IPS-15b (cell line): ENCODE results near the gene TUBB8B.
"Not testable (repeated sequence)": the region's sequence is repeated elsewhere in the genome, so short reads cannot be mapped to it uniquely, and the experiment has no call there.

Experiments used
- H3K27me3 ChIP-seq: one replicate; pipeline ENCODE4 v1.6.1; 2013; ENCODE audit warnings: low read length; ENCODE audit not compliant: control insufficient read depth, insufficient read depth
- H3K36me3 ChIP-seq: one replicate; pipeline ENCODE4 v1.6.1; 2013; ENCODE audit warnings: low read length; ENCODE audit not compliant: control insufficient read depth, insufficient read depth
- H3K4me1 ChIP-seq: one replicate; pipeline ENCODE4 v1.6.1; 2013; ENCODE audit warnings: mild to moderate bottlenecking, low read length; ENCODE audit not compliant: control insufficient read depth, insufficient read depth
- H3K4me3 ChIP-seq: one replicate; pipeline ENCODE4 v1.5.1; 2013; ENCODE audit warnings: low read depth, low read length
- H3K9ac ChIP-seq: one replicate; pipeline ENCODE4 v1.6.1; 2013; ENCODE audit warnings: low read depth, mild to moderate bottlenecking, low read length
- H3K9me3 ChIP-seq: one replicate; pipeline ENCODE4 v1.6.1; 2013; ENCODE audit warnings: mild to moderate bottlenecking, low read length; ENCODE audit not compliant: control insufficient read depth, insufficient read depth

Gene TUBB8B

GRCh38 chr18:80881-81280 lies 31.5 kb upstream of the TUBB8B start:
- H3K9me3 ChIP-seq, H3K4me3 ChIP-seq, H3K36me3 ChIP-seq, H3K9ac ChIP-seq, H3K4me1 ChIP-seq, H3K27me3 ChIP-seq: not testable (repeated sequence)

GRCh38 chr18:80202-80601 lies 30.8 kb upstream of the TUBB8B start:
- not testable (repeated sequence) for H3K4me1 ChIP-seq, H3K4me3 ChIP-seq, H3K9ac ChIP-seq, H3K36me3 ChIP-seq, H3K27me3 ChIP-seq, H3K9me3 ChIP-seq

DNA sequence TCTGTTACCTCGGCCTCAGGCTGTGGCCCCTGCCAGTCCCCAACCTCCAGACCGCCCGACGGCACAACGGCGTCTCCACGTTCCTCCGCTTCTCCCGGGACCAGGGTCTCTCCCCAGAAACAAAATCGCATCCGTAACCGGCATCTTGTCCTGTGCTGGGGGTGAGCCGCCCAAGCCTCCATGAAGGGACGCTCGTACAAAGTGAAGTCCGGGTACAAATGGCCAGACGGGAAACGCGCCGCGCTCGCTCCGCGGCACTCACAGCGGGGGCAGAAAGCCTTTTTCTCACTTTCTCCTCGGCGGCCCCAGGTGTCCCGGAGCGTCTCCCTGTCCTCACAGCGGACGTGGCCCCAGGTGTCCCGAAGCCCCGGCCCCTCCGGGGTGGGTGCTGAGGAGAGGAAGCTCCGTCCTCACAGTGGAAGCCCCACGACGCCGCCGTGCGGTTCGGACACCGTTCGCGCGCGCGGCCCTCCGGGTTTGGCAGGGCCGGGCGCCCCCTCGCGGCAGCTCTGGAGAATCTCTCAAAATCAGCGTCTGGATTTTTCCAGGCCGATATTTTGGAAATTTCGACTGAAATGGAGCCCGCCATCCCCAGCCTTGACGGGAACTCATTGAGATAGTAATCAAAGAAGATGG lies 26.2 kb upstream of the TUBB8B start:
- H3K4me3 ChIP-seq, H3K36me3 ChIP-seq, H3K9ac ChIP-seq, H3K4me1 ChIP-seq, H3K9me3 ChIP-seq, H3K27me3 ChIP-seq: not testable (repeated sequence)

DNA sequence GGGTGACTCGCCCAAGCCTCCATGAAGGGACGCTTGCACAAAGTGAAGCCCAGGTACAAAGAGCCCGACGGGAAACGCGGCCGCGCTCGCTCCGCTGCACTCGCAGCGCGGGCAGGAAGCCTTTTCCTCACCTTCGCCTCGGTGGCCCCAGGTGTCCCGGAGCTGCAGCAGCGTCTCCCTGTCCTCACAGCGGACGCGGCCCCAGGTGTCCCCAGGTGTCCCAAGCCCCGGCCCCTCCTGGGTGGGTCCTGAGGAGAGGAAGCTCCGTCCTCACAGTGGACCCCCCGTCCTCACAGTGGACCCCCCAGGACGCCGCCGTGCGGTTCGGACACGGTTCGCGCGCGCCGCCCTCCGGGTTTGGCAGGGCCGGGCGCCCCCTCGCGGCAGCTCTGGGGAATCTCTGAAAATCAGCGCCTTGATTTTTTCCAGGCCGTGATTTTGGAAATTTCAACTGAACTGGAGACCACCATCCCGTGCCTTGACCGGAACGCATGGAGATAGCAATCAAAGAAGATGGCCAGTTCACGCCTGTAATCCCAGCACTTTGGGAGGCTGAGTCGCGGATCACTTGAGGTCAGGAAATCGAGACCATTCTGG lies 23.9 kb upstream of the TUBB8B start:
- H3K9me3 ChIP-seq, H3K9ac ChIP-seq, H3K27me3 ChIP-seq, H3K36me3 ChIP-seq, H3K4me3 ChIP-seq, H3K4me1 ChIP-seq: not testable (repeated sequence)

DNA sequence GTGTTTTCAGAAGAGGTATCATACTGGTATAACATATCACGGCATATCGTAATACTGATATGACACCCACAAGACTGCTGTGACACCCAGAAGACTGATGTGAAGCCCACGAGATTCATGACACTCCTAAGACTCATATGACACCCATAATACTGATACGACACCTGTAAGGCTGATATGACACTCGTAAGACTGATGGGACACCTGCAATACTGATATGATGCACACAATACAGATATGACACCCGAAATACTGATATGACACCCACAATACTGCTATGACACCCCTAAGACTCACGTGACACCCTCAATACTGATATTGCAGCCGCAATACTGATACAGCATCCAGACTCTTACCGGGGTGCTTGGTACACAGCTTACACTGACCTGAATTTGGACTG lies 18.3 kb upstream of the TUBB8B start:
- H3K9me3 ChIP-seq, H3K27me3 ChIP-seq, H3K9ac ChIP-seq, H3K4me3 ChIP-seq, H3K4me1 ChIP-seq, H3K36me3 ChIP-seq: not testable (repeated sequence)

GRCh38 chr18:64279-64678 lies 14.9 kb upstream of the TUBB8B start:
- not testable (repeated sequence) for H3K9ac ChIP-seq, H3K36me3 ChIP-seq, H3K27me3 ChIP-seq, H3K4me1 ChIP-seq, H3K4me3 ChIP-seq, H3K9me3 ChIP-seq

GRCh38 chr18:63656-64055 lies 14.2 kb upstream of the TUBB8B start:
- not testable (repeated sequence) for H3K4me1 ChIP-seq, H3K9ac ChIP-seq, H3K4me3 ChIP-seq, H3K27me3 ChIP-seq, H3K36me3 ChIP-seq, H3K9me3 ChIP-seq

DNA sequence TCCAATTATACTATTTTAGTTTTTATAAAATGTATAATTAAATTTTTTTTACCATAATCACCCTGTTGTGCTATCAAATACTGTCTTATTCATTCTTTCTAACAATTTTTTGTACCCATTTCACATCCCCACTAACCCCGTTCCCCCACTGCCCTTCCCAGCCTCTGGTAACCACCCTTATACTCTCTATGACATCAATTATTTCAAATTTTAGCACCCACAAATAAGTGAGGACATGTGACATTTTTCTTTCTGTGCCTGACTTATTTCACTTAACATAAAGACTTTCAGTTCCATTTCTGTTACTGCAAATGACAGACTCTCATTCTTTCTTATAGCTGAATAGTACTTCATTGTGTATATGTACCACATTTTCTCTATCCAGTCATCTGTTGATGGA lies 5.0 kb upstream of the TUBB8B start:
- H3K27me3 ChIP-seq, H3K4me3 ChIP-seq, H3K4me1 ChIP-seq, H3K9ac ChIP-seq, H3K36me3 ChIP-seq, H3K9me3 ChIP-seq: not testable (repeated sequence)

- not testable (repeated sequence) for H3K4me3 ChIP-seq, H3K4me1 ChIP-seq, H3K36me3 ChIP-seq, H3K9me3 ChIP-seq, H3K27me3 ChIP-seq, H3K9ac ChIP-seq
These were observed 719 bp downstream of the TUBB8B start for GRCh38 chr18:48696-49095.

DNA sequence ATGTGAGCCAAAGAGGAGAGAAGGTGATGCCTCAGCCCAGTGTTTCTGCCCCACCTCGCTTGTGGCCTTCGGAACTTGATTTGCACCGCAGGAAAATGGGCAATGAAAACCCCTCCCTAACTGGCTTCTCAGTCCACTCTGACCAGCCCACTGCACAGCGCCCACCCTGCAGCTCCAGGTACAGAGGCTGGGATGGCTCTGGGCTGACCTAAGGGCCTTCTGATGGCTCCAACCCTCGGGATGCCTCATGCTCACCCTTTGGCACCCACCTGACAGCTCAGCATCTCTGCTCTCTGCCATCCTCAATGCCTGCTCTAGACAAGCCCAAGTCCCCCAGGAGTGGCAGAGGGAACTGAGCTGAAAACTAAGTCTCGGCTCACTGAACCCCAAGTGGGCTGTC lies 36.2 kb downstream of the TUBB8B start:
- not testable (repeated sequence) for H3K4me3 ChIP-seq, H3K9ac ChIP-seq

GRCh38 chr18:12773-13172 lies 36.6 kb downstream of the TUBB8B start:
- not testable (repeated sequence) for H3K4me1 ChIP-seq, H3K36me3 ChIP-seq, H3K4me3 ChIP-seq, H3K9me3 ChIP-seq, H3K27me3 ChIP-seq, H3K9ac ChIP-seq

More for the DNA sequence above, 36.2 kb downstream of the TUBB8B start:
- H3K36me3 ChIP-seq, H3K27me3 ChIP-seq, H3K9me3 ChIP-seq, H3K4me1 ChIP-seq: not testable (repeated sequence)

DNA sequence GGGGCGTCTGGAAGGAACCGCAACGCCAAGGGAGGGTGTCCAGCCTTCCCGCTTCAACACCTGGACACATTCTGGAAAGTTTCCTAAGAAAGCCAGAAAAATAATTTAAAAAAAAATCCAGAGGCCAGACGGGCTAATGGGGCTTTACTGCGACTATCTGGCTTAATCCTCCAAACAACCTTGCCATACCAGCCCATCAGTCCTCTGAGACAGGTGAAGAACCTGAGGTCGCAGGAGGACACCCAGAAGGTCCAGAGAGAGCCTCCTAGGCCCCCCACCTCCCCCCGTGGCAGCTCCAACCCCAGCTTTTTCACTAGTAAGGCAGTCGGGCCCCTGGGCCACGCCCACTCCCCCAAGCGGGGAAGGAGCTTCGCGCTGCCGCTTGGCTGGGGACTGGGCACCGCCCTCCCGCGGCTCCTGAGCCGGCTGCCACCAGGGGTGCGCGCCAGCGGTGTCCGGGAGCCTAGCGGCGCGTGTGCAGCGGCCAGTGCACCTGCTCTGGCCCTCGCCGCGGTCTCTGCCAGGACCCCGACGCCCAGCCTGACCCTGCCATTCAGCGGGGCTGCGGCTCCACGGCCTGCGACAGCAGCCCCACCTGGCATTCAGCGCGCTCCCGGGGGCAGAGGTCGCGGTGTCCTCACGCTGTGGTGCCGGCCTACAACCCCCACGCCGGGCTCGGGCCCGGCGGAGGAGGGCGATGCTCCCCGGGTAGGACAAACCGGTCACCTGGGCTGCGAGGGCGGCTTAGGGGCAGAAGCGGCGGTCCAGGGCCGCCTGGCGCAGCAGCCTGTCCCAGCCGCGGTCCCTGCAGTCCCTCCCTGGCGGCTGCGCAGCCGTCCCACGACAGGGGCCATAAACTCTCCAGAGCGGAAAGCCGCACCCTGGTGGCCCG lies 37.8 kb downstream of the TUBB8B start:
- H3K4me3 ChIP-seq, H3K36me3 ChIP-seq: not testable (repeated sequence)

More for the DNA sequence above, 37.8 kb downstream of the TUBB8B start:
- H3K9me3 ChIP-seq, H3K9ac ChIP-seq, H3K27me3 ChIP-seq, H3K4me1 ChIP-seq: not testable (repeated sequence)
